ENCODE measurements around the gene COL2A1. TPM values are rescaled to one million over a fixed set of nuclear protein-coding genes. Genes with fewer than 3 reads are reported as not detected.

The COL2A1 gene
- total RNA-seq, 1 experiment from 2014 or later = 3.1 TPM

DNA sequence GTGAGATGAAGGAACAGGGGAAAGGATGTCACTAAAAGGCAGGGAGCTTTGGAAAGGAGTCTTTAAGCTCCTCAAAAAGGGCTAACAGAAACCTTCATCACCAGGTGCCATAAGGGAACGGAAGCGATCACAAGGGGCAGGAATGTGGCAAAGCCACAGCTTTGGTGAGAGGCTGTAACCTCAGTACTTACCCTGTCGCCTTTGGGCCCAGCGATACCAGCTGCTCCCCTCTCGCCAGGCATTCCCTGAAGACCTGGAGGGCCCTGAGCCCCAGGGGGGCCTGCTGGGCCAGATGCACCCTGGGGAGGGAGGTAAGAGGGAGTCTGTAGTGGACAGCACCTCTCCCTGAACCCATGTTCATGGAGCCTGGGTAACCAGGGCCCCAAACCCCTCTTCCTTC is 22.0 kb downstream of the COL2A1 start:
- no peak for DNase-seq (ENCODE audit: low spot score)
- in situ Hi-C loops (cut with HindIII; ENCODE audit: low sequenced_read_pairs) = no loop called here

DNA sequence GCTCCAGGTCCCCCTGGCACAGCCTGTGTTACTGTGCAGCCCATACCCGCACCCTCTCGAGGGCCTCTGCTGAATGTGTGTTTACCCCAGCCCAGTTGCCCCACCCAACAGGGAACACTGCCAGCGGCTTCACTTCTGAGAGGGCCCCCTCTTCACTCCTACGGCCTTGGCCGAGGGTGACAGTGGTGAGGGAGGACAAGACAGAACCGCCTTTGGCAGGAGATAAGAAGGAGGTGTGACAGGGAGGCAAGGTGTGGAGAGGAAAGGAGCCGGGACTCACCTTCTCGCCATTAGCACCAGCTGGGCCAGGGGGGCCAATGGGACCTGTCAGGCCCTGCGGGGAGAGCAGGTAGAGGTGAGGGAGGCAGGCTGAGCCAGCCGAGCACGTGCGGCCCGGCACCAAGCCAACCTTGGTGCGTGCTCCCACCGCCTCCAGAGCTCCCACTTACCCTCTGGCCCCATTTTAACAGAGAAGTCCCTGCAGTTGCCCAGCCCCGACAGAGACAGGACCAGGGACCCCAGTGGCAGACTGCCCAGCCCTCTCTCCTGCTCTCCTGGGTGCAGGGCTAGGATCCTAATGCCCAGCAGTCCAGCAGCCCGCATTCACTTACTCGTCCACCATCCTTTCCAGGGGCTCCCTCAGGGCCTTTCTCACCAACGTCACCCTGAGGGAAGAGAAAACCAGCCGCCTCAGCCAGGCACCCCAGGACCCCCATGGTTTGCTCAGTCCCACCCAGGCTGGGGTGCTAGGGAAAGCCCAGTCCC is 22.6 kb downstream of the COL2A1 start:
- no peak for DNase-seq (ENCODE audit: low spot score)
- in situ Hi-C loops (cut with HindIII; ENCODE audit: low sequenced_read_pairs) = no loop called here

DNA sequence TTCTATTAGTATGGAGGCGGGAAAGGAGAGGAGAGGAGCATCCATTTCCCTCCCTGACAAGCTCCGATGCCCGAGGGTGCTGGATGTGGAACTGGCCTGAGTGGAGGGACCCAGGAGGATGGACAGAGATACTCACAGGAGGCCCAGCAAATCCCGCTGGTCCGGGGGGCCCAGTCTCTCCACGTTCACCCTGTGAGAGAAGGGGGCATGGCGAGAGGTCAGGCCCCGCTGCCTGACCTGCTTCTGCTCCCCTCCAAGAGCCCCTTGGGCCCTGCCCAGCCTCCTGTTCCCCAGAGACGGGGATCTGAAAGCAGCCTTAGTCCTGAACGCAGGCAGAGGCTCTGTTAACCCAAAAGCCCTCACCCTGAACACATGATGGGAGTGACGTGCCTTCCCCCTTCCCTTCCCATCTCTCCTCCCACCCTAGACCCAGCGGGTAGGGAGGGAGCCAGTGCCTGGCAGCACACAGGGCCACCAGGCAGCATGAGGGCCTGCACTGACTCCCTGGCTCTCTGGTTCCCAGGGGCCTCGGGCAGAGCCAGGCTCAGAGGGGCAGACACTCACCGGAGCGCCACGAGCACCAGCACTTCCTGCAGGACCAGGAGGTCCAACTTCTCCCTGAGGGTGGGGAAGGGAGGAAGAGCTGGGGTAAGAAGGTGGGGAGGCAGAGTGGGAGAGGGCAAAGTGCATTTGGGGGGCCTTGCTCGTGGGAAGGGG is 23.3 kb downstream of the COL2A1 start:
- no peak for DNase-seq (ENCODE audit: low spot score)
- in situ Hi-C loops (cut with HindIII; ENCODE audit: low sequenced_read_pairs) = no loop called here

DNA sequence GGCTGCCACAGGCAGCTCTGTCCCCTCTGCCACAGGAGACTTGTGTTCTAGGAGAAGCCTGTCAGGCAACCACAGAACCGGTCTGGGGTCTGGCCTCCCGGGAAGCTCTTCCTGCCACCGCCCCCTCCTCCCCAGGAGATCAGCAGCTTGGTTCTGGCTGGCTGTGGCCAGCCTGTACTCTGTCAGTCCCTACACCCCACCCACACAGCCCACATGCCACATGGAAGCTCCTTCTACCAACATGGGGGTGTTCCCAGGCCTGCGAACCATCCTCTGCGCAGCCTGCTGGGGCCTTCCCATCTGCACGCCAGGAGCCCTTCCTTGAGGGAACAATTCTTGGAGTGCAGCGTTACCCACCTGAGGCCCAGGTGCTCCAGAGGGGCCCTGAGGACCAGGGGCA is 24.1 kb downstream of the COL2A1 start:
- in situ Hi-C loops (cut with HindIII; ENCODE audit: low sequenced_read_pairs) = no loop called here
- DNase-seq (ENCODE audit: low spot score) = no peak

DNA sequence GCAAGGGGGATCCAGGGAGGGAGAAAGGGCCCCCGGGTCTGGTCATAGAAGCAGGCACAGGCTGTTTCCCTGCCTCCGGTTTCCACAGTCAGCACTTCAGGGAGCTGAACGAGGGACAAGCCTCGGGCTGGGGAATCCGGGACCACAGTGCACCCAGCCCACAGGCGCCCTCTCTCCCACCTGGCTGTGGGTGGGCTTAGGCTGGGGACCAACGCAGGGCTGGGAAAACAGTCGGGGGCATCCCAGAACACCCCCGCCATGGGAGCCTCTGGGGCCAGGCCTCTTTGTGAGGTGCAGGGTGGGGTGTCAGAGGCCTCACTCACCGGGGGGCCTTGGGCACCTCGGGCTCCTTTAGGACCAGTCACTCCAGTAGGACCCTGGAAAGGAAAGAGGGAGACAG is 24.6 kb downstream of the COL2A1 start:
- in situ Hi-C loops (cut with HindIII; ENCODE audit: low sequenced_read_pairs) = no loop called here

DNA sequence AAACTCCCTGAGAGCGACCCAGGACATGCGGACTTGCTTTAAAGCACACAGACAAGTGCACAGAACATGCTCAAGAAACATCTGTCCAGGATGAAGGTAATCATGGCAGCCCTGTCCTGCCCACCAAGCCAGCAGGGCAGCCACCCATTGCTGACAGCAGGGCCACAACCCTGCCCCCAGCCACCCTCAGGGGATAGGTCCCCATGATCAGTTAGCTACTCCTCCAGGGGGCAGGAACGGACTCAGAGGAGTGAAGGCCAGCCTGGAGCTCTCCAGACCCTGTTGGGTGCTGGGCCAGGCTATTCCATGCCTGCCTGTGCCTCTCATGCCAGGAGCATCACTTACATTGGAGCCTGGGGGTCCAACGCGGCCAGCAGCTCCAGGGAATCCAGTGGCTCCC is 25.1 kb downstream of the COL2A1 start:
- in situ Hi-C loops (cut with HindIII; ENCODE audit: low sequenced_read_pairs) = no loop called here
- no peak for DNase-seq (ENCODE audit: low spot score)

More for the DNA sequence above, 24.6 kb downstream of the COL2A1 start:
- no peak for DNase-seq (ENCODE audit: low spot score)

DNA sequence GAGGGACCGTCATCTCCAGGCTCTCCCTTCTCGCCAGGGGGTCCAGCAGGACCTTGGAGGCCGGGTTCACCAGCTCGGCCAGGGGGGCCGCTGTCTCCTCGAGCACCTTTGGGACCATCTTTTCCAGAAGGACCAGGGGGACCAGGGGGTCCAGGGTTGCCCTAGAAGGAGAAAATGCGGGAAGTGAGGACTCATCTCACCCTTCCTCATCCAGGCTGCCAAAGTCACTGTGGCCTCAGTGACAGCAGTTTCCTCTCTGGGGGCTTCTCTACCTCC is 25.7 kb downstream of the COL2A1 start:
- in situ Hi-C loops (cut with HindIII; ENCODE audit: low sequenced_read_pairs) = no loop called here

DNA sequence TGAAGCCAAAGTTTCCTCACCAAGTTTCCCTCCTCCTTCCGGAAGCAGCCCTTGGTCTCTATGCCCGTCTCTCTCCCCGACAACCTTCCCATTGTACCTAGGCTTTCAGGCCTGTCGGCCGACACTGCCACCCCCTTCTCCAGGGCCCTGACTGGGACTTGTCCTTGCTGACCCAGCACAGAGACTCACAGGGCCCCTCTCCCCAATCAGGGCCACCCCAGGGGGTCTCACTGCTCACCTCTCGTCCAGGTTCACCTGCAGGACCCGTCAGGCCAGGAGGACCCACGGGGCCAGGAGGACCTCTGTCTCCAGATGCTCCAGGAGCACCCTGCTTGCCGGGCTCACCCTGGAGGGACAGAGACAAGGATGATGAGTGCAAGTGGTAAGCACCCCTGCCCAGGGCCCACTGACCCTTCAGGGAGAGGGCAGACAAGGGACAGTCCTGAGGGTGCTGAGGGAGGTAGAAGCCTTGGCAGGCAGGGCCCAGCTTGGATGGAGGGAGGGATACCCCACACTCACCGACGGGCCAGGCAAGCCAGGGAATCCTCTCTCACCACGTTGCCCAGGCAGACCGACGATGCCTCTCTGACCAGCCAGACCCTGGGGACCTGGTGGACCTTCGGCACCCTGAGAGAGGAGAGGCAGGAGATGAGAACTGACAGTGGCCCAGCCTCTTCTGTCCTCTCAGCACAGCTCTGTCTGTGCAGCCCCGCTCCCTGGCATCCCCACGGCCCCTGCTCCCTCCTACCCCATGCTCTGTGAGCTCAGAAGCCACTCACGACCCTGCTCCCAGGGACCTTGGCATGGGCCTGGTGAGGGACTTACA is 26.3 kb downstream of the COL2A1 start:
- in situ Hi-C loops (cut with HindIII; ENCODE audit: low sequenced_read_pairs) = no loop called here

More for the DNA sequence above, 25.7 kb downstream of the COL2A1 start:
- DNase-seq (ENCODE audit: low spot score) = no peak

DNA sequence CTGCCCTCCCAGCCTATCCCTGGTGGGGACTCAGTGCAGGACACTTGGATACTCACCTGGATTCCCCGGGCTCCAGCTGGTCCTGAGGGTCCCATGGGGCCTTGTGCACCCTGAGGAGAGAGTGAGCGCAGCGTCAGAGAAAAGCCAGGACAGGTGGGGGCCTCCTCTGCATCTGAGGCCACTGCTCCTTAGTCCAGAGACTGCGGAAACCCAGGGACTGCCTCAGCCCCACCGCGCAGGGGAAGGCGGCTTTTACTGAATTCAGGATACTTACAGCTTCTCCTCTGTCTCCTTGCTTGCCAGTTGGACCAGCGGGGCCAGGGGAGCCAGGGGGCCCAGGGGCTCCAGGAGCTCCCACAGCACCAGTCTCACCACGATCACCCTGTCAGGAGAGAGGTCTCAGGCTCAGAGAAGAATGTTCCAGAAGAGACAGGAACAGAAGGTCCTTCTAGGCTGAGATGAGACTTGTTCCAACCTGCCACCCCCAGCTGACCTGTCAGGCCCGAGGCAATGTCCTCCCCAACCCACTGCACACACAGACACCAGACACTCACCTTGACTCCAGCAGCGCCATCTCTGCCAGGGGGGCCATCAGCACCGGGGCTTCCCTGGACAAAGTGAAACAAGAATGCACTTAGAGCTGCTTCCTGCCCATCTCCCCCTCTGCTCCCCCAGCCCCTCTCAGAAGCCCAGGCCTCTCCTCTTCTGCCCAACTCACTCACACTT is 27.1 kb downstream of the COL2A1 start:
- DNase-seq (ENCODE audit: low spot score) = no peak
- in situ Hi-C loops (cut with HindIII; ENCODE audit: low sequenced_read_pairs) = no loop called here

More for the DNA sequence above, 26.3 kb downstream of the COL2A1 start:
- no peak for DNase-seq (ENCODE audit: low spot score)

DNA sequence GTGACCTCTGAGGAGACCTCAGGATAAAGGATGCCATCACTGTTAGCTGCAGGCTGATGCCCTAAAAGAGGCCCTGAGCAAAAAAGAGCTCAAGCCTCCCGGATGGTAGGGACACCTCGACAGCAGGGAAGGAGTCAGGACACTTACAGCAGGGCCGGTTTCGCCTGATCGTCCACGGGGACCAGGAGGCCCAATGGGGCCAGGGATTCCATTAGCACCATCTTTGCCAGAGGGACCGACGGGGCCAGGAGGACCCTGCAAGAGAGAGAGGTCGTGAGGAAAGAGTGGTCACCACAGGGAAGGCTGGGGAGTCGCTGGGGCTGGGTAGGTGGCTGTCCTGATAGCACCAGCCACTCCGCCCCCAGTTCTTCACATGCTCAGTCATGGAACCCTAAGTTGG is 28.5 kb downstream of the COL2A1 start:
- DNase-seq (ENCODE audit: low spot score) = no peak
- in situ Hi-C loops (cut with HindIII; ENCODE audit: low sequenced_read_pairs) = no loop called here

DNA sequence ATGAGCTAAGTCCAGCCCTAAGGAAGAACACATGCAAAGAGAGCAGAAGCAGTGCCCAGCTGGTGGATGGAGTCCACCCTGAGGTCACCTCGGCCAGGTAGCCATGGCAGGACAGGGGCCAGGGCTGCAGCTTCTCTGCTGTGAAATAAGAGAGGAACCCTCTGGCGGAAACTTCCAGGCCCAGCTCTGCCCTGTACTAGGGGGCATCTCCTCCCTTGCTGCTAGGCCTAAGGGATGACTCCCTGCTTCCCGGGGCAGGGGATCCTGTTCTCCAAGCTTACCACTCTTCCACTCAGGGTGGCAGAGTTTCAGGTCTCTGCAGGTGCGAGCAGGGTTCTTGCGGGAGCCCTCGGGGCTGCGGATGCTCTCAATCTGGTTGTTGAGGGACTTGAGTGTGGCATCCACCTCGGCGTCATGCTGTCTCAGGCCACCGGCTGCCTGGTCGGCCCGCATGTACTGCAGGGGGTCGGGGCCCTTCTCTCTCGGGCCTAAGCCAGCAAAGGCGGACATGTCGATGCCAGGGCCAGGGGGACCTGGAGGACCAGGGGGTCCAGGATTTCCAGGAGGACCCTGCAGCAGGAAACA is 29.1 kb downstream of the COL2A1 start:
- in situ Hi-C loops (cut with HindIII; ENCODE audit: low sequenced_read_pairs) = no loop called here
- no peak for DNase-seq (ENCODE audit: low spot score)

DNA sequence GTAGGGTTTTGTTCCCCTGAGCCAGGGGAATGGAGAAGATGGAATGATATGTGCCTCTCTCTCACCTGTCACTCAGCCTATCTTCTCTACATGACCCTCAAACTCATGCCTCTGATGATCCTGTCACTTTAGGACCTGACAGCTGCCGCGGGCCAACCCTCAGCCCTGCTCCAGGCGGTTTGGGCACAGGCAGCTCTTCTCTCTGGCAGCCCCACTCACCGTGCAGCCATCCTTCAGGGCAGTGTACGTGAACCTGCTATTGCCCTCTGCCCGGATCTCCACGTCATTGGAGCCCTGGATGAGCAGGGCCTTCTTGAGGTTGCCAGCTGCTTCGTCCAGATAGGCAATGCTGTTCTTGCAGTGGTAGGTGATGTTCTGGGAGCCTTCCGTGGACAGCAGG is 30.4 kb downstream of the COL2A1 start:
- DNase-seq (ENCODE audit: low spot score) = no peak
- in situ Hi-C loops (cut with HindIII; ENCODE audit: low sequenced_read_pairs) = no loop called here

DNA sequence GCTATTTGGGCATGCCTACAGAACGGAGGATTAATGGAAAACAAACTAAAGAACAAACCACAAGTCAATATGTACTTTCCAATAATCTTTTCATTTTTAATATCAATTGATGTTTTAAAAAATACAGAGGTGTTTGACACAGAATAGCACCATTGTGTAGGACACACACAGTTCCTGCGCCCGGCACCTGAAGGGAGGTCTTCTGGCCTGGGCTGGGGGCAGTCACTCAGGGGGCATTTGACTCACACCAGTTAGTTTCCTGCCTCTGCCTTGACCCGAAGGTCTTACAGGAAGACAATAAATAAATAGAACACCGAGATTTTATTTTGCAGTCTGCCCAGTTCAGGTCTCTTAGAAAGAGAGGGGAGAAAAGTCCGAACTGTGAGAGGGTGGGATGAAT is 31.4 kb downstream of the COL2A1 start:
- DNase-seq (ENCODE audit: low spot score) = no peak
- in situ Hi-C loops (cut with HindIII; ENCODE audit: low sequenced_read_pairs) = no loop called here

DNA sequence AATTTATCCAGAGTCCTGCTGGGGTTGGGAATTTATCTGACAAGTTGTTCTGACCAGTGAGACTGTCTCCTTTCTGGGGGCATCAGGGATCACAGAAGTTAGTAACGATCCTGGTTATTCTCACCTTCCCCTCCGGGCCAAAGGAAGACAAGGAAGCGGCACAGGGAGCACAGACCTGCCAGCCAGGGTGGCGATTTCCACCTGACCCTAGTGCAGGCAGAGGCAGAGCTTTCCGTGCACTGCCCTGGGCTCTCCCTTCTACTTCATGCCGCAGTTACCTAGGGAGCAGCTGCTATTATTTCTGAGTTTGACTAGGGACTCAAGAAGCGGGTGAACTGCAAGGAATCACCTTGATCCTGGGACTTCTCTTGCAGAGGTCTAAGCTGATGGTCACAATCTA is 33.4 kb downstream of the COL2A1 start:
- in situ Hi-C loops (cut with HindIII; ENCODE audit: low sequenced_read_pairs) = no loop called here
- DNase-seq (ENCODE audit: low spot score) = no peak

DNA sequence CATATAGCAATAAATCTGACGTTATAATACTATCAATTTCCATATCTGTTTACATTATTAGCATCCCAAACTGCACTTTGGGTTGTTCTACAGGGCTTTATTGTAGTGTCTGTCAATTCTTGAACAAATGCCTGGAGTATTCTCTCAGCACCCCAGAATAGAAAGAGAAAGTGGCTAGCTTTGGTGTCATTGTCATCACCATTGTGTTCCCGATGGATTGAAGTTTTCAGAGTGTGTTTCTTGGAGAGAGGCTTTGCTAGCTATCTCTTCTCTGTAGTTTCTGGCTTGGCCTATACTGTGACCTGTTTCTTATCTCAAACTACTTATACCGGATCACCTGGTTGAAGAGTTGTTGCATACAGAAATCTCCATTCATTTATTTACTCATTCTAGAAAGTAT is 34.4 kb downstream of the COL2A1 start:
- in situ Hi-C loops (cut with HindIII; ENCODE audit: low sequenced_read_pairs) = no loop called here
- DNase-seq (ENCODE audit: low spot score) = no peak

DNA sequence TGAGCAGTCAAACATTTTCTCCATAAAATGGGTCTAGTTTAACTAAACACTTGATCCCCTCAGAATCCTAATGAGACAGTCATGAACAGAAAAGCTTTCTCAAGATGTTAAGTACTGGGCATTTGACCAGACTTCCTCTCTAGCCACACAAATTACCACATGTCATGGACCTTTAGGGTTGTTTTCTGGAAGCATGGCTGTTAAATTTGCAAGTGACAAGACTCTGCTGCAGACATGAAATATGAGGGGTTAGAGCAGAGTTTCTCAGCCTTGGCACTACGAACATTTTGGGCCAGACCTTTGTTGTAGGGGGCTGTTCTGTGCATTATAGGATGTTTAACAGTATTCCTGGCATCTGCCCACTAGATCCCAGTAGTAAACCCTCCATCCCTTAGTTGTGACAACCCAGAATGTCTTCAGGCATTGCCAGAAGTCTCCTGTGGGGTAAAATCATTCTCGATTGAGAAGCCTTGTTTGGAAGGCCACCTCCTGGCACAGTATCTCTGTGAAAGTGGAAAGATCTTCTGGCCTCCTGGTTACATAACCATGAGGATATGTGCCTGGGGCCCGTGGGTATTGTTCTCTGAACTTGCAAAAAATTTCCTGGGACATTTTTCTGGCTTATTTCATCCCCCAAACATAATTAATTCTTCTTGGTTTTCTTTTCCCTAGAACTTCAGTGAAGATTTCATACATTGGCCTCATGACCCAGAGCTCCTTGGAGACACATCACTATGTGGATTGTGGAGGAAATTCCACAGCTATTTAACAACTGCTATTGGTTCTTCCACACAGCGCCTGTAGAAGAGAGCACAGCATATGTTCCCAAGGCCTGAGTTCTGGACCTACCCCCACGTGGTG is 36.6 kb downstream of the COL2A1 start:
- no peak for DNase-seq (ENCODE audit: low spot score)
- in situ Hi-C loops (cut with HindIII; ENCODE audit: low sequenced_read_pairs) = no loop called here

DNA sequence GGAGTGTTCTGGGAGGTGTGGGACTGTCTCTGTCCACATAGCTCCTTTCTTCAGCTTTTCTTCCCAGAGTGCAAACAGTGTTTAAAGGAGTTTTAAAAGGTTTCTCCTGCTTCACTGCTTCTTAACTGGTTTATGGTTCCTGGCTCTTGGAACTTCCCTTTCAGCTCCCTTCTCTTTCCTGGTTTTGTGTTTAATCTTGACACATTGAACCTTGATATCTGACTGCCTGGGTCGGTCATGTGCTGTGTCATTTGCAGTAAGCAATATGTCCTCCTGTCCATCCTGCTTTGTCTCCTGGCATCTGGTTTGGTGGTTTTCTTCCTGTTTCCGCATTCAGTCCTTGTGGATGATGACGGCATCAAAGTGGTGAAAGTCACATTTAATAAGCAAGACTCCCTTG is 38.7 kb downstream of the COL2A1 start:
- no peak for DNase-seq (ENCODE audit: low spot score)
- in situ Hi-C loops (cut with HindIII; ENCODE audit: low sequenced_read_pairs) = no loop called here

DNA sequence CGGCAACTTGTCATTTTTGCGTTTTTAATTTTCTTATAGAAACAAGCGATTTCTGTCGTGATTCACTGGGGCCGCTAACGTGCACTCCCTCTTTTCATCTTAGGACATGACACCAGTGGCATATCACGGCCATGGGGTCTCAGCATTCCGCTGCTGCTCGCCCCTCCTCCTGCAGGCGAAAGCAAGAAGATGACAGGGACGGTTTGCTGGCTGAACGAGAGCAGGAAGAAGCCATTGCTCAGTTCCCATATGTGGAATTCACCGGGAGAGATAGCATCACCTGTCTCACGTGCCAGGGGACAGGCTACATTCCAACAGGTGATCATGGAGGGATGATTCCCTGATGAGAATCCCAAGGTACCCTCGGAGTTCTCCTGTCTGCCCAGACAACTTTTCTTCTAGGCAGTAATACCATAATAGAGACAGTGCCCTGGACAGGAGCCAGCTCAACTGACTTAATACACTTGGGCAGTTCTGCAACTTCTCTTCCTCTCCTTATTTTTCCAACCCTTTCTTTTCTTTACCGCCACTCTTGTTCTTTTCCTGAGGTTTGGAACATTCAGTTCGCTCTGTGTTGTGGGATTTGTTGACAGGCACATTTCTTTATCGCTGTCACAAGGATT is 40.1 kb downstream of the COL2A1 start:
- in situ Hi-C loops (cut with HindIII; ENCODE audit: low sequenced_read_pairs) = no loop called here
- DNase-seq (ENCODE audit: low spot score) = peak; percentile 36
